Smooth muscle cell (in vitro differentiated cells): Measurements from ENCODE around the gene TLCD1. TPM values are rescaled to one million over a fixed set of nuclear protein-coding genes. Genes with fewer than 3 reads are reported as not detected.

Experiments
- DNase-seq: peaks from one replicate; lab custom pipeline; 2025; ENCODE audit not compliant: unreplicated experiment; lab: John Stamatoyannopoulos, UW
- H2AFZ ChIP-seq: fragments of 200-600 bp; sonication (generic); 2 replicates; pipeline ENCODE4 v1.6.0; 2016; ENCODE audit warnings: antibody characterized with exemption, low read depth, mild to moderate bottlenecking
- H3F3A ChIP-seq: fragments of 200-600 bp; sonication (generic); 2 replicates; pipeline ENCODE4 v1.6.0; 2017; ENCODE audit warnings: antibody characterized with exemption, low read depth
- H3K27ac ChIP-seq: fragments of 200-600 bp; sonication (generic); 2 replicates; pipeline ENCODE4 v1.5.1; 2016; ENCODE audit warnings: low read depth, mild to moderate bottlenecking
- H3K27me3 ChIP-seq: fragments of 200-600 bp; sonication (generic); 2 replicates; pipeline ENCODE4 v1.6.1; 2016; ENCODE audit warnings: low read depth, mild to moderate bottlenecking
- H3K36me3 ChIP-seq: fragments of 200-600 bp; sonication (generic); 2 replicates; pipeline ENCODE4 v1.5.1; 2016; ENCODE audit warnings: low read depth
- H3K4me1 ChIP-seq: fragments of 200-600 bp; sonication (generic); 2 replicates; pipeline ENCODE4 v1.5.1; 2016; ENCODE audit warnings: low read depth
- H3K4me2 ChIP-seq: fragments of 200-600 bp; sonication (generic); 2 replicates; pipeline ENCODE4 v1.6.0; 2016; ENCODE audit warnings: mild to moderate bottlenecking
- H3K4me3 ChIP-seq: fragments of 200-600 bp; sonication (generic); 2 replicates; pipeline ENCODE4 v1.5.1; 2016; ENCODE audit warnings: mild to moderate bottlenecking
- H3K79me2 ChIP-seq: fragments of 200-600 bp; sonication (generic); 2 replicates; pipeline ENCODE4 v1.6.0; 2016; ENCODE audit warnings: low read depth, mild to moderate bottlenecking
- H3K9ac ChIP-seq: fragments of 200-600 bp; sonication (generic); 2 replicates; pipeline ENCODE4 v1.6.0; 2016; ENCODE audit warnings: low read depth
- H3K9me3 ChIP-seq: fragments of 200-600 bp; sonication (generic); replicated peaks from 2 replicates; pipeline ENCODE4 v1.5.1; 2016; ENCODE audit warnings: low read depth
- H4K20me1 ChIP-seq: fragments of 200-600 bp; sonication (generic); 2 replicates; pipeline ENCODE4 v1.6.0; 2016; ENCODE audit warnings: low read depth
- CTCF ChIP-seq: fragments of 200-600 bp; sonication (generic); IDR thresholded peaks from 2 replicates; pipeline ENCODE4 v1.5.1; 2017; ENCODE audit warnings: borderline replicate concordance, mild to moderate bottlenecking, antibody characterized with exemption; ENCODE audit not compliant: insufficient read depth, poor library complexity, severe bottlenecking
- WGBS: methylation state at CpG from one replicate; pipeline ENCODE4 v1.1.7; 2016; ENCODE audit warnings: low lambda C conversion rate; 5-methylcytosine and 5-hydroxymethylcytosine counted together
- polyA plus RNA-seq: library from polyadenylated mRNA; unstranded; fragments of >200 nt; fragmentation: Nextera tagmentation; extraction: Ambion mirVana; gene quantifications from 2 replicates; pipeline ENCODE4 v1.2.1, GENCODE V29; 2016
- total RNA-seq: library from RNA; depleted of rRNA; stranded (reverse); fragments of >200 nt; gene quantifications from 2 replicates; pipeline ENCODE4 v1.2.3, GENCODE V29; 2014

The TLCD1 gene
- total and polyA plus RNA-seq, 2 experiments from 2014 or later = 11.2 to 14.7 TPM

- Histone ChIP-seq H4K20me1 (peaks cover 76% of the 10 kb centered on the region), H3K4me1 (peaks cover 18% of the 10 kb centered on the region), H2AFZ (no peak overlapping the region), H3K36me3 (no peaks in the 10 kb centered on the region), H3K27me3 (no peaks in the 10 kb centered on the region), H3K27ac (no peak overlapping the region), H3K9ac (no peak overlapping the region), H3K9me3 (no peaks in the 10 kb centered on the region), H3F3A (no peaks in the 10 kb centered on the region), H3K4me3 (no peak overlapping the region), H3K79me2 (no peaks in the 10 kb centered on the region), H3K4me2 (no peak overlapping the region)
- 97% methylated on average over 17 of the region's 18 CpGs for WGBS
- no peak for TF ChIP-seq CTCF
- DNase-seq = no peak
Observed at GRCh38 chr17:28759256-28759865, 33.3 kb upstream of the TLCD1 start.

GRCh38 chr17:28758411-28759121 lies 32.5 kb upstream of the TLCD1 start:
- peaks cover 72% of the 10 kb centered on the region for H4K20me1 ChIP-seq
- 98% methylated on average over 32 of the region's 32 CpGs for WGBS

GRCh38 chr17:28756049-28756804 lies 30.2 kb upstream of the TLCD1 start:
- DNase-seq = no peak
- Histone ChIP-seq H3K79me2 (no peaks in the 10 kb centered on the region), H3K4me2 (no peak overlapping the region), H3K9ac (no peak overlapping the region), H3K9me3 (no peaks in the 10 kb centered on the region), H2AFZ (no peak overlapping the region), H4K20me1 (peaks cover 63% of the 10 kb centered on the region), H3K36me3 (no peaks in the 10 kb centered on the region), H3K4me3 (no peak overlapping the region), H3K4me1 (peaks cover 8% of the 10 kb centered on the region), H3K27ac (no peak overlapping the region), H3K27me3 (no peaks in the 10 kb centered on the region), H3F3A (peaks cover 6% of the 10 kb centered on the region)
- WGBS = 99% methylated on average over 5 of the region's 5 CpGs
- no peak for TF ChIP-seq CTCF

More at GRCh38 chr17:28758411-28759121, 32.5 kb upstream of the TLCD1 start:
- DNase-seq = no peak
- Histone ChIP-seq H3K9ac (no peak overlapping the region), H3K79me2 (no peaks in the 10 kb centered on the region), H3K9me3 (no peaks in the 10 kb centered on the region), H3K36me3 (no peaks in the 10 kb centered on the region), H3K4me2 (no peak overlapping the region), H3K27ac (no peak overlapping the region), H3K4me3 (no peak overlapping the region), H2AFZ (no peak overlapping the region), H3F3A (no peaks in the 10 kb centered on the region), H3K27me3 (no peaks in the 10 kb centered on the region), H3K4me1 (peaks cover 18% of the 10 kb centered on the region)
- no peak for TF ChIP-seq CTCF
